Myometrial cell (primary cell): ENCODE data around the gene GYG1. TPM values are rescaled to one million over a fixed set of nuclear protein-coding genes. Genes with fewer than 3 reads are reported as not detected.

Experiments used
- total RNA-seq: library from RNA; depleted of rRNA; stranded (reverse); fragments of >200 nt; gene quantifications from 2 replicates; pipeline ENCODE4 v1.2.3, GENCODE V29; 2015

GYG1 gene
- total RNA-seq, result 33.2 and 45.5 TPM in 2 replicates

GRCh38 chr3:148991219-148992026 is at the start of gene GYG1:
Gene GYG1 (plus strand): TSS chr3:148991540. CDS start chr3:148991641, 101 bp downstream.

Other genes starting within 250 kb of the GYG1 start
- not detected in 2 replicates for gene CPB1, start 163.7 kb upstream of the GYG1 start, total RNA-seq
- gene CPA3, start 126.2 kb upstream of the GYG1 start, total RNA-seq, result 0.29 TPM in 1 of 2 replicates, not detected in the other
- 22.2 and 29.2 TPM in 2 replicates for gene HLTF, start 95.0 kb downstream of the GYG1 start, total RNA-seq
- gene HPS3, start 138.1 kb downstream of the GYG1 start, total RNA-seq, result 26.5 and 32.3 TPM in 2 replicates
- under 0.01 TPM in 1 of 2 replicates, not detected in the other for gene CP, start 230.3 kb downstream of the GYG1 start, total RNA-seq